NCI-H345 (cell line): ENCODE data around the gene TBKBP1.

ENCODE experiments used
- DNase-seq: peaks from one replicate; lab custom pipeline; 2025; lab: John Stamatoyannopoulos, UW

The TBKBP1 gene

DNA sequence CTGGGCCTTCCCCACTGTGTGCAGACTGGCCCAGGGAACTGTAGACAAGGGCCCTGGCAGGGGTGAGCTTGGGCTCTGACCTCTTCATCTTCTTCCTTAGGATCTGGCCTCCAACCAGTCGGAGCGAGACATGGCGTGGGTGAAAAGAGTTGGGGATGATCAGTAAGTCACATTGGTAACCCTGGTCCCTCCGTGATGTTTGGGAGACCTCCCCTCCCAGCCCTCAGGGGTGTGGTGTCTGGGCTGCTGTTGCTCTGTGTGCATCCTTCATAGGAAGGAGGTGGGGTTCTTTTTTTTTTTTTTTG lies 5.5 kb downstream of the TBKBP1 start:
- no peak for DNase-seq

GRCh38 chr17:47700471-47701449 lies 6.8 kb downstream of the TBKBP1 start:
- no peak for DNase-seq

GRCh38 chr17:47701608-47702007 lies 7.6 kb downstream of the TBKBP1 start:
- no peak for DNase-seq

DNA sequence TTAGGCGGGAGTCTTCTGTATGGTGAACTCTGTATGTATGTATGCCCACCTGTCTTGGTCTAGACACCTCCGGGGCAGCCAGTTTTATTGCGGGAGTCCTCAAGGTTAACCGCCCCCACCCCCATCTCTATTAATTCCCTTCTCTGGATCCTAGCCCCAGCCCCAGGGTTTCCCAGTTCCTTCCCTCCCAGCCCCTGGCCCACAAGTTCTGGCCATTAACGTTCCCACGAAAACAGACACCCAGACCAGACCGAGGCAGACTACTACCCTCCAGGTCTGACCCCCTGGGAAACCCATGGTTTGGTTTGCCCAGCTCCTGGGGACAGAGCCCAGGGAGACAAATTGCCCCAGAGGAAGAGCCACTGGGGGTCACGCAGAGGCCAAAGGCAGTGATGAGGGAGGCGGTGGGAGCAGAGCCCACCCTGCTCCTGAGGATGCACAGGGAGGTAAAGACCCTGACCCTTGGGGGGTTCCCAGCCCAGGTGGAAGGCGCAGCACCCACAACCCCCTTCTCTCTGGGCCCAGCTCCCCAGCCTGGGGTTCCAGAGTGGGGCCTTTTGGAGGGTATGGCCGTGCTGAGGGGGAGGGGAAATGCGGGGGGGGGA lies 8.5 kb downstream of the TBKBP1 start:
- no peak for DNase-seq

- DNase-seq, result no peak
Observed at GRCh38 chr17:47703191-47703591, 9.2 kb downstream of the TBKBP1 start.

GRCh38 chr17:47703671-47704070 lies 9.7 kb downstream of the TBKBP1 start:
- no peak for DNase-seq

DNA sequence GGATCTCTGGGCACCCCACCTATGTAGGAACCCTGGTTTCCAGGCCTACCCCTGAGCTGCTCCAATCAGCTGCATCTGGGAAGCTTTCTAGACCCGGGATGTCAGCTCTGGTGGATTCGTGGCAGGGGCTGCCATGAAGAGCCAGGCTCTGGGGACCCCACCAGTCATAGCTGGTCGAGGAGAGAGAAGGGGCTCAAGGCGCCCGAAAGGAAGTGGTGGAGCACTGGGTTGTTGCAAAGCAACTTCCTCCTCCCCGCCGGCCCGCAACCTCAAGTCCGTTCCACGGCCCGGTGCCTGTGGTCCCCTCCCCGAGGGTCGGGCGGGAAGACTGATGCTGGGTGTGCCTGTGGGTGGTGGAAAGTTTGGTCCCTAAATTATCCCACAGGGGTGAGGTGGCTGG lies 10.2 kb downstream of the TBKBP1 start:
- DNase-seq, result no peak

DNA sequence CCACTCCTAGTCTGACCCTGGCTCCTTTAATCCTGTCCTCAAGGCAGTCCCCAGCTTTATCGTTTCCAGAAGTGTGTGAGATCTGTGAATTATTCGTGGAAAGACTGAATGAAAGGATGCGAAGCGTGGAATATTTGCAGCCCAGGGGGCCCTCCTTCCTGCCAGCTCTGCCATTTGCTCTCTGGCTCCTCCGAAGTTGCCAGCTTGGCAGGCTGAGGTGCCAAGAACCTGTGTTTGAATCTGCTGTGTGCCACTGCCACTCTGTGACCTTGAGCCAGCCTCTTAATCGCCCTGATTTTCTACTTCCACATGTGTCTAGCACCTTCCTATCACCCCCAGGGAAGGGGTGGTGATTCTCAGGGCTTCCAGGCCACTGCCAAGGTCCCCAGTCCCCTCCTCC lies 10.8 kb downstream of the TBKBP1 start:
- DNase-seq, result no peak

- DNase-seq, result no peak
Observed at GRCh38 chr17:47705536-47706530, 11.9 kb downstream of the TBKBP1 start.

- no peak for DNase-seq
Observed at GRCh38 chr17:47707056-47707804, 13.3 kb downstream of the TBKBP1 start.

- DNase-seq, result no peak
Observed at GRCh38 chr17:47707884-47708283, 13.9 kb downstream of the TBKBP1 start.

GRCh38 chr17:47708312-47708863 lies 14.4 kb downstream of the TBKBP1 start:
- no peak for DNase-seq

DNA sequence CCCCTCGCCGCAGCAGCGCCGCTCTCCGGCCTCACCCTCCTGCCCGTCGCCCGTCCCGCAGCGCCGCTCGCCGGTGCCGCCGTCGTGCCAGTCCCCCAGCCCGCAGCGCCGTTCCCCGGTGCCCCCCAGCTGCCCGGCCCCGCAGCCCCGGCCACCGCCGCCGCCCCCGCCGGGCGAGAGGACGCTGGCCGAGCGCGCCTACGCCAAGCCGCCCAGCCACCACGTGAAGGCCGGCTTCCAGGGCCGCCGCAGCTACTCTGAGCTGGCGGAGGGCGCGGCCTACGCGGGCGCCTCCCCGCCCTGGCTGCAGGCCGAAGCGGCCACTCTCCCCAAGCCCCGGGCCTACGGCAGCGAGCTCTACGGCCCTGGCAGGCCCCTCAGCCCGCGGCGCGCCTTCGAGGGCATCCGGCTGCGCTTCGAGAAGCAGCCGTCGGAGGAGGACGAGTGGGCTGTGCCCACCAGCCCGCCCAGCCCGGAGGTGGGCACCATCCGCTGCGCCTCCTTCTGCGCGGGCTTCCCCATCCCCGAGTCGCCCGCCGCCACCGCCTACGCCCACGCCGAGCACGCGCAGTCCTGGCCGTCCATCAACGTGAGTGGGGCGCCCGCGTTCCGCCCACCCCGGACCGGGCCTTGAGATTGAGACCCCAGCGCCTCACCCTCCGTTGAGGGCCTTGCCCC lies 15.0 kb downstream of the TBKBP1 start:
- no peak for DNase-seq

DNA sequence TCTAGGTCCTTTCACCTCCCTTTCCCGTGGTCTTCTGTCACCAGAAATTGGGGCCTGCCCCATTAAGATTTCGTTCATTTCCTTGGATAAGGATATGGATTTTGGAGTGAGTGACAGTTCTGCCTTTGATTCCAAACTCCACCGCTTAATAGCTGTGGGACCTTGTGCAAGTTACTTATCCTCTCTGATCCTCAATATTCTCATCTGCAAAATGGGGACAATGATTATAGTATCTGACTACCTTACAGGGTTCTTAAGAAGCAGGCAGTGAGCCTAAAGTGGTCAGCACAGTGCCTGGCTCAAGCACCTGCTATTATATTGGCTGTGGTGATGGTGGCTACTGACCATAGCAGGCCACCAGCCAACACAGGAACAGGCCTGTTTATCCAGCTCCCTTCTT lies 15.6 kb downstream of the TBKBP1 start:
- DNase-seq, result no peak

DNA sequence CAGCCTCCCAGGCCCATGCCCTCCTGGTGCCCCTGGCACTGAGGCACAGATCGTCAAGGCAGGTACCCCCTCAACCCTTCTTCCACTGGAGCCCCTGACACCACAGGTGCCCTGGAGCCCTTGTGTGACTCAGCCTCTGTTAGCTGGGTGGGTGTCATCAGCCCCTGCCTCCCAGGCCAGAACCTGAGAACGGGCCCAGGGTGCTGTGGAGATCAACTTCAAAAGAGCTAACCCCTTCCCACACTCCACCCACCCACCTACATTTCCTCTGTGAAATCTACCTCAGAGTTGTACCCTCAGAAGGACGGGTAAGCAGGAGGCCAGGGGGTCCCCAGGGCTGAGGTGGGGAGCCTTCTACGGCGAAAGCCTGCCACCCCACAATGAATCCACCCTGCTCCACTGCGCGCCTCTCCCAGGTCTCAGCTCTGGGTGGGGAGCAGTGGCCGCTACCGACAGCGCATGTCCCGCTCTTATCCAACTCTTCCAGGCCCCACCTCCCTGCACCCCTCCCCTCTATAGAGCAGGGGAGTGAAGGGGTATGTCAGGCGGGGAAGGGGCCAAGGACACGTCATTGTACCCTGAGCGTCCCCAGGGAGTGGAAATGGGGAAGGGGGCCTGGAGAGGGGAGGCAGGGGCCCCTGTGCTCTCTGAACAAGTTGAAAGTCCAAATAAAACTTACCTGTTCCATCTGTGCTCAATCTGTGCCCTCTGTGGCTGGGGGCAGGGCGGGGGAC lies 17.6 kb downstream of the TBKBP1 start:
- DNase-seq, result no peak

DNA sequence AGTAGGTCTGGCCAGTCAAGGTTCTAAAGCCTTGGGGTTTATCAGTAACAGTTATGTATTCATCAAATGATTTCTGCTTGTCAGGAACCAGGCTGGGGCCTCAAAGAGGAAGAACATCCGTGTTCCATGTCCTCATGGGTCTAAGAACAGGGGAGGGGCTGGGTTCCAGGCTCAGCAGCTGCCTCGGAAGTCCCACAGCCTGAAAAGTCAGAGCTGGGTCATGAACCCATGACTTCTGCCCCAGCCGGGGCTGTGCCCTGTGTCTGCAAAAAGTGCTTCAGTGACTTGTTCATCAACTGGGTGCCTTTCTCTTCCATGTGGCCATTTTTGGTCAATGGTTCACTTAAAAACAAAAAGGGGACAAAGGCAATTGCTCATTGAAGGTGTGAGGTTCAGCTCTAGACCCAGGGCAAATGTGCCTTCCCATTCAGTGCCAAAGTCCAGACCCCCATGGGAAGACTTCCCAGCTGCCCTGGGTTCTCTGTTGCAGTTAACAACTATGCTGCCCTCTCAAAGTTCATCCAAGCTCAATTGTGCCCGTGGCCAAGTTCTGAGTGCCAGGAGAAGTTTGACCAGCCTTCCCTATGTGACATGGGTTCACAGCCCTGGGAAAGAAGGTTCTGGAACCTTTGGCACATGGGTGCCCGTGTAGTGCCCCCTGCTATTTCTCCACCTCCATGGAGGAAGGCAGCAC lies 18.5 kb downstream of the TBKBP1 start:
- no peak for DNase-seq

DNA sequence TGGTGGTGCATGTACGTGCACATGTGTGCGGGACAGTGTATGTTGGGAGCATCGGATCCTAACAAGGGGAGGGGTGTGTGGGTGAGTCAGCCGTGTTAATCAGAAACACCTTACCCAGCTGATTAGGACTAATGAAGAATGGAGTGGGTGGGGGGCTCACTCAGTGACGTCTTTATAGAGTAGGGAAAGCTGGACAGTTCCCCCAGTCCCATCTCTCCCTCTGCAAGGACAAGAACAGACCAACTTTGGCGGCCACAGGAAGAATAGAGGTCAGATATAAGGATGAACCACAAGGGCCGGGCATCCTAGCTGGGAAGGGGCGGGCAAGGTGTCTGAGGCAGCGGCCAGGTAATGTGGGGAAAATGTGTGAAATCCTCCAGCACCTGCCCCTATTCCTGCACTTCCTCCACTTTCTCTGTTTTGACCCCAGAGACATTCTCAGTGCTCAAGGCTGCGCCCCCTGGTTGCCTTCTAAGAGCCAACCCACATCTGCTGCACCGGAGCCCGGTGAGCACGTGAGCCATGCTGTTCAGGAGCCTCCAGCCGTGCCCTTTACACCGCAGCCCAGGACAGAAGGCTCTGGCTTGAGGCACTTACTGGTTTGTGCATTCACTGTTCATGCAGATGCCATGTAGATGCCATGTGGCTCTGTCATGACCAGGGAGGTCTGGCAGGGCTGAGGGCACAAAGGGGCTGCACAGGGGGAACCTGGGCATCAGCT lies 20.2 kb downstream of the TBKBP1 start:
- DNase-seq, result no peak

- no peak for DNase-seq
Observed at GRCh38 chr17:47714773-47715396, 20.9 kb downstream of the TBKBP1 start.
